DMS79 (cell line): ENCODE measurements around the gene IL37.
A peak's percentile ranks its signal among the peaks of the same experiment; 100 is the strongest.
"Not testable (repeated sequence)": the region's sequence is repeated elsewhere in the genome, so short reads cannot be mapped to it uniquely, and the experiment has no call there.

Source experiments
- DNase-seq: peaks from one replicate; lab custom pipeline; 2025; lab: John Stamatoyannopoulos, UW

Gene IL37

GRCh38 chr2:112889976-112890375 lies 21.0 kb upstream of the IL37 start:
- no peak for DNase-seq

- DNase-seq: peak; percentile 44
These were observed 19.6 kb upstream of the IL37 start for GRCh38 chr2:112891385-112891831.

GRCh38 chr2:112893752-112894151 lies 17.2 kb upstream of the IL37 start:
- DNase-seq: no peak

GRCh38 chr2:112896909-112897623 lies 13.9 kb upstream of the IL37 start:
- DNase-seq: no peak

GRCh38 chr2:112897624-112897978 lies 13.4 kb upstream of the IL37 start:
- no peak for DNase-seq

- not testable (repeated sequence) for DNase-seq
These were observed 9.4 kb upstream of the IL37 start for GRCh38 chr2:112901431-112902065.

GRCh38 chr2:112902816-112903215 lies 8.1 kb upstream of the IL37 start:
- DNase-seq: no peak

GRCh38 chr2:112904883-112905282 lies 6.1 kb upstream of the IL37 start:
- DNase-seq: no peak

GRCh38 chr2:112906276-112906675 lies 4.7 kb upstream of the IL37 start:
- DNase-seq: no peak

- DNase-seq: no peak
These were observed 3.7 kb upstream of the IL37 start for GRCh38 chr2:112907001-112907949.

- not testable (repeated sequence) for DNase-seq
These were observed 2.4 kb upstream of the IL37 start for GRCh38 chr2:112908559-112908958.

GRCh38 chr2:112910219-112910618 lies 746 bp upstream of the IL37 start:
- DNase-seq: no peak

GRCh38 chr2:112912403-112912802 lies 1.4 kb downstream of the IL37 start:
- no peak for DNase-seq

GRCh38 chr2:112915300-112916144 lies 4.6 kb downstream of the IL37 start:
- DNase-seq: no peak

GRCh38 chr2:112916145-112916571 lies 5.2 kb downstream of the IL37 start:
- no peak for DNase-seq

GRCh38 chr2:112916625-112917247 lies 5.8 kb downstream of the IL37 start:
- no peak for DNase-seq

- DNase-seq: no peak
These were observed 6.9 kb downstream of the IL37 start for GRCh38 chr2:112917856-112918255.

- no peak for DNase-seq
These were observed 7.3 kb downstream of the IL37 start for GRCh38 chr2:112918256-112918655.

- DNase-seq: no peak
These were observed 8.1 kb downstream of the IL37 start for GRCh38 chr2:112919086-112919485.

GRCh38 chr2:112920923-112921532 lies 10.1 kb downstream of the IL37 start:
- DNase-seq: no peak

- DNase-seq: no peak
These were observed 11.0 kb downstream of the IL37 start for GRCh38 chr2:112921982-112922381.
